Tibial nerve (tissue), 3 donors: ENCODE results near the gene HTRA3.
A peak's percentile ranks its signal among the peaks of the same experiment; 100 is the strongest.

ENCODE experiments used
- POLR2A ChIP-seq, 2 donors: fragments of 450-650 bp; IDR thresholded peaks; one replicate each; pipeline ENCODE4 v1.6.1; 2017; ENCODE audit warnings: antibody characterized with exemption in 2 of 2, mild to moderate bottlenecking in 2 of 2, moderate library complexity in 2 of 2
- TF ChIP-seq, protein P1 (sequence below), 5 experiments: fragments of 200-600 bp in 3 of 5; fragments of 450-650 bp in 2 of 5; sonication (generic) in 3 of 5; IDR thresholded peaks; one replicate each; pipeline ENCODE4 v1.5.1; 2016 to 2019; ENCODE audit warnings: antibody characterized with exemption in 5 of 5, mild to moderate bottlenecking in 3 of 5, moderate library complexity in 2 of 5

DNA sequence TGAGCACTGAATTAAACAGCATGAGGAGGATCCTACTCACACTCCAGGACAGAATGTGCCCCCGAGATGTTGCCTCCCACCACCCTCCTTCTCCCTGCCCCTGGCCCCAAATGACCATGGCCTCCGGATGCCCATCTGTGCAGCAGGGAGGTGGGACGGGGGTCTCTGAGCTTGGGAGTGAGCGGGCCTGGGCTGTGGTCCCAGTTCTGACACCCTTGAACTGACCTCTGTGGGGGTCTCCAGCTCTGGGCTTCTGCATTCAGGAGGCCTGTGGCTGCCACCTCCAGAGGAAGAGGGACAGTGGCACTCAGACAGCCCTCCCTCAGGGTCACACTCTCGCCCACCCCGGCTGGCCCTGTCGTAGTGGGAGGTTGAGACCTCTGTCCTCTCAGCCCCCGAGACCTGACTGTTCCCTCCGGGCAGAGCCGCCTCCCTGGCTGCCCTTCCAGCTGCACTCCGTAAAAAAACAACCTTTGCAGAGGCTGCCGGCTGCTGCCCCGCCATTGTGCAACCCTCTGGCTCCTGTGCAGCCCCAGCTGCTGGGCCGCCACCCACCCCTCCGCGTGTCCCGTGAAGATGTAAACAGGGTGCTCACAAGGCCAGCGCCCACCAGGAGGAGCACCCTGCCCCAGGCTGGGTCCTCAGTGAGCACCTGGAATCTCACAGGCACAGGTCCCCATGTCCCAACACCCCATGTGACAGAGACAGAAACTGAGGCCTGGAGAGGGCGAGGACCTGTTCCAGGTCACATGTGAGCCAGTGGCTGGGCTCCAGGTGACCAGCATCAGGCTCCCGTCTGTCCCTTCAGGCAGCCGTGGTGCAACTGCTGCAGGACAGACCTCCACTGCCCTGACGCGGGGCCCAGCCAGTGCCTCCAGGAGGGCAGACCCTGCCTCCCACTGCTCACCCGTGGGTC lies 39.6 kb downstream of the HTRA3 start:
- TF ChIP-seq, protein P1, sequence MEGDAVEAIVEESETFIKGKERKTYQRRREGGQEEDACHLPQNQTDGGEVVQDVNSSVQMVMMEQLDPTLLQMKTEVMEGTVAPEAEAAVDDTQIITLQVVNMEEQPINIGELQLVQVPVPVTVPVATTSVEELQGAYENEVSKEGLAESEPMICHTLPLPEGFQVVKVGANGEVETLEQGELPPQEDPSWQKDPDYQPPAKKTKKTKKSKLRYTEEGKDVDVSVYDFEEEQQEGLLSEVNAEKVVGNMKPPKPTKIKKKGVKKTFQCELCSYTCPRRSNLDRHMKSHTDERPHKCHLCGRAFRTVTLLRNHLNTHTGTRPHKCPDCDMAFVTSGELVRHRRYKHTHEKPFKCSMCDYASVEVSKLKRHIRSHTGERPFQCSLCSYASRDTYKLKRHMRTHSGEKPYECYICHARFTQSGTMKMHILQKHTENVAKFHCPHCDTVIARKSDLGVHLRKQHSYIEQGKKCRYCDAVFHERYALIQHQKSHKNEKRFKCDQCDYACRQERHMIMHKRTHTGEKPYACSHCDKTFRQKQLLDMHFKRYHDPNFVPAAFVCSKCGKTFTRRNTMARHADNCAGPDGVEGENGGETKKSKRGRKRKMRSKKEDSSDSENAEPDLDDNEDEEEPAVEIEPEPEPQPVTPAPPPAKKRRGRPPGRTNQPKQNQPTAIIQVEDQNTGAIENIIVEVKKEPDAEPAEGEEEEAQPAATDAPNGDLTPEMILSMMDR (IDR thresholded peaks at IDR 0.05): peak in 1 of 5 experiments; percentile 44
- TF ChIP-seq POLR2A (IDR thresholded peaks at IDR 0.05): no peak
